BLaER1 (cell line): Measurements from ENCODE around the gene COPRS.
"Not testable (repeated sequence)": the region's sequence is repeated elsewhere in the genome, so short reads cannot be mapped to it uniquely, and the experiment has no call there.

Experiments used
- H3K27ac ChIP-seq: shearing (Covaris generic); formaldehyde crosslinking; 2 replicates; pipeline ENCODE4 v1.8.1; 2022
- H3K27me3 ChIP-seq: shearing (Covaris generic); formaldehyde crosslinking; 2 replicates; pipeline ENCODE4 v1.8.1; 2022
- H3K36me3 ChIP-seq: shearing (Covaris generic); formaldehyde crosslinking; 2 replicates; pipeline ENCODE4 v1.8.1; 2022
- H3K4me1 ChIP-seq: shearing (Covaris generic); formaldehyde crosslinking; 2 replicates; pipeline ENCODE4 v1.8.1; 2022
- H3K4me2 ChIP-seq: shearing (Covaris generic); formaldehyde crosslinking; 2 replicates; pipeline ENCODE4 v1.8.1; 2022
- H3K4me3 ChIP-seq: shearing (Covaris generic); formaldehyde crosslinking; 2 replicates; pipeline ENCODE4 v1.8.1; 2022
- H3K9ac ChIP-seq: shearing (Covaris generic); formaldehyde crosslinking; 2 replicates; pipeline ENCODE4 v1.8.1; 2022
- H3K9me3 ChIP-seq: shearing (Covaris generic); formaldehyde crosslinking; 2 replicates; pipeline ENCODE4 v1.8.1; 2022
- H4K20me1 ChIP-seq: shearing (Covaris generic); formaldehyde crosslinking; 2 replicates; pipeline ENCODE4 v1.8.1; 2022
- Cebpa-rat ChIP-seq: shearing (Covaris generic); IDR thresholded peaks from 2 replicates; pipeline ENCODE4 v1.8.1; 2022

Gene COPRS

DNA sequence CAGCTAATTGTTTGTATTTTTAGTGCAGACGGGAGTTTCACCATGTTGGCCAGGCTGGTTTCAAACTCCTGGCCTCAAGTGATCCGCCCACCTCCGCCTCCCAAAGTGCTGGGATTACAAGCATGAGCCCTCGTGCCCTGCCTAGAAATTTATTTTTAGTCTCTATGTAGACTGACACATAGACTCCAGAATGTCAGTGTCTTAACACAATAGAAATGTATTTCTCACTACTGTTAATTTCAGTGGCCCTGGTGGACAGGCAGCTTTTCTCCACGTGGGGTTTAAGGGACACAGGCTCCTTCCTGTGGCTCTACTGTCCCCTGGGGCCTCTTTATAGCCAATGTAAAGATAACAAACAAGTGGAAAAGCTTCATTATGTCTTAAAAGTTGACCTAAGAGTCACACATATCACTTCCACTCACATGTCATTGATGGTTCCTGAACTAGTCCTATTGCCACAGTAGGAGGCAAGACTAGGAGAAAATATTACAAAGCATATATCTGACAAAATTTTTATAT lies 43.8 kb downstream of the COPRS start:
- no peak for TF ChIP-seq Cebpa-rat
- Histone ChIP-seq H3K36me3 (no peaks in the 10 kb centered on the region), H3K4me3 (no peak overlapping the region), H3K27me3 (no peaks in the 10 kb centered on the region), H4K20me1 (no peaks in the 10 kb centered on the region), H3K9ac (no peak overlapping the region), H3K27ac (no peak overlapping the region), H3K4me2 (no peak overlapping the region), H3K9me3 (no peaks in the 10 kb centered on the region), H3K4me1 (no peaks in the 10 kb centered on the region)

DNA sequence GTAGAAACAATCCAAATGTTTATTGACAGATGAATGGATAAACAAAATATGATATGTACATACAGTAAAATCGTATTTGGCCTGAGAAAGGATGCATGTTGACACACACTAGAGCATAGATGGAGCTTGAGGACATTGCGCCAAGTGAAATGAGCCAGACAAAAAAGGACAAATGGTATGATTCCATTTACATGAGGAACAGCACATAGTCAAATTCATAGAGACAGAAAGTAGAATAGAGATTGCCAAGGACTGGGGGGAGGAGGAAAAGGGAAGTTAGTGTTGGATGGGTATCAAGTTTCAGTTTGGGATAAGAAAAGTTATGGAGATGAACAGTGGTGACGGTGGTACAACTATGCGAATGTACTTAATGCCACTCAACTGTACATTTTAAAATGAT lies 47.9 kb downstream of the COPRS start:
- Histone ChIP-seq H3K4me3 (no peak overlapping the region), H3K9me3 (peaks cover 8% of the 10 kb centered on the region; the same call in 1 of the 2 replicates), H3K27ac (no peak overlapping the region), H3K9ac (no peak overlapping the region), H3K4me1 (peaks cover 6% of the 10 kb centered on the region), H4K20me1 (no peaks in the 10 kb centered on the region), H3K27me3 (no peaks in the 10 kb centered on the region), H3K36me3 (no peaks in the 10 kb centered on the region), H3K4me2 (no peak overlapping the region)
- no peak for TF ChIP-seq Cebpa-rat

DNA sequence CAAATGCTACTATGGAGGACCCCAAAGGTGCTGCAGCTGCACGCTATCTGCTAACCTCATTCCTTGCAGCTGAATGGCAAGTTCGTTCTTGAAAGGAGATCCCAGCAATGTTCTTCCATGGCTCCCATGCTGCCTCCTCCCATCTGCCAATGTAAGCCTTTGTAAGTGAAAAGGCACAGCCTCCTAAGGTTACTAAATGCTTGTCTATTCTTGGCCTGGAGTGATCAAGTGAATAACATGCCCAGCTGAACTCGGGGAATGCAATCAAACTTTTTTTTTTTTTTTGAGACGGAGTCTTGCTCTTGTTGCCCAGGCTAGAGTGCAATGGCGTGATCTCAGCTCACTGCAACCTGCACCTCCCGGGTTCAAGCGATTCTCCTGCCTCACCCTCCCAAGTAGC lies 49.2 kb downstream of the COPRS start:
- H4K20me1 ChIP-seq, H3K4me3 ChIP-seq, H3K9me3 ChIP-seq, H3K36me3 ChIP-seq, H3K9ac ChIP-seq, H3K27ac ChIP-seq, H3K4me2 ChIP-seq, H3K27me3 ChIP-seq: not testable (repeated sequence)
- H3K4me1 ChIP-seq, result peaks cover 15% of the 10 kb centered on the region

DNA sequence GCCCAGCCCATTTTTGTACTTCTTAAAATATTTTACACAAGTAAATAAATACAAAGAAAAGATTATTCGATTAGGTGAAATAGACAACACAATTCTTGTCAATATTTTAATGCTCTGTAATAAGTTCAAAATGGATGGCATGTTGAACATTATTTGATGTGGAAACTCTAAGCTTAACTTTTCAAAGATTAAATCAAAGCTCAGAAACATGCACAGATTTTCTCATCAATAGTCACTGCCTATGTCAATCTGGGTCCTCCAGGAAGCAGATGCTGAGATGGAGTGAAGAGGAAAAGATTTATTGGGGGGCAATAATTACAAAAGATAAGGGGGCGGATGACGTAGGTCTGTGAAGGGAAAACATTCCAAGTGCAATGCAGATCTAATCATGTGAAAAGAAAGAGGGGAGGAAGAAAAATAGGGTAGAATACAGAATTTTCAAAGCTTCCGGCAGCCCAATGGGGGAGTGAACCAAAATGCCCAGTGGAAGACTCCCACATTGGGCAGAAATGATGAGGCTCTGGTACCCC lies 50.5 kb downstream of the COPRS start:
- H3K9me3 ChIP-seq, result peaks cover 8% of the 10 kb centered on the region; the same call in 1 of the 2 replicates
- H3K27me3 ChIP-seq, result no peaks in the 10 kb centered on the region
- no peak overlapping the region for H3K4me3 ChIP-seq
- no peak overlapping the region for H3K27ac ChIP-seq
- no peaks in the 10 kb centered on the region for H3K36me3 ChIP-seq
- H3K4me2 ChIP-seq, result no peak overlapping the region
- TF ChIP-seq Cebpa-rat, result no peak
- no peaks in the 10 kb centered on the region for H4K20me1 ChIP-seq
- H3K9ac ChIP-seq, result no peak overlapping the region
- peaks cover 15% of the 10 kb centered on the region for H3K4me1 ChIP-seq

DNA sequence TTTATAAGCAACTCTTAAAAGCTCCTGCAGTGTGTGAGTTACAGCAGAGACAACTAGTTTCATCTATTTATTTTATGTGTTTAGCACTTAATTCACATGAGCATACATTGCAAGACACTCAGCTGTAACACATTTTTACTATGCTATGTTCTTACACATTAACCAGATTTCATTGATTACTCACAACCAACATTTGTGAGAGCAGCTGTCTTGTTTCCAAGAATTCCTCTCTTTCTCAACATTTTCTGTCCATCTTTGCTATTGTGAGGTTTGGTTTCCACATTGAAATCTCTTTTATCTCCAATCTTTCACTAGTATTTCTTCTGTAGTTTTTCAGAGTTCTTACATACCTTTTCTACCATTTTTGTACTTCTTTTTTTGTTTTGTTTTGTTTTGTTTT lies 51.2 kb downstream of the COPRS start:
- TF ChIP-seq Cebpa-rat, result no peak
- Histone ChIP-seq H3K27me3 (no peaks in the 10 kb centered on the region), H3K36me3 (no peaks in the 10 kb centered on the region), H4K20me1 (no peaks in the 10 kb centered on the region), H3K27ac (no peak overlapping the region), H3K4me1 (peaks cover 15% of the 10 kb centered on the region), H3K9me3 (peaks cover 8% of the 10 kb centered on the region; the same call in 1 of the 2 replicates), H3K4me3 (no peak overlapping the region), H3K4me2 (no peak overlapping the region), H3K9ac (no peak overlapping the region)

DNA sequence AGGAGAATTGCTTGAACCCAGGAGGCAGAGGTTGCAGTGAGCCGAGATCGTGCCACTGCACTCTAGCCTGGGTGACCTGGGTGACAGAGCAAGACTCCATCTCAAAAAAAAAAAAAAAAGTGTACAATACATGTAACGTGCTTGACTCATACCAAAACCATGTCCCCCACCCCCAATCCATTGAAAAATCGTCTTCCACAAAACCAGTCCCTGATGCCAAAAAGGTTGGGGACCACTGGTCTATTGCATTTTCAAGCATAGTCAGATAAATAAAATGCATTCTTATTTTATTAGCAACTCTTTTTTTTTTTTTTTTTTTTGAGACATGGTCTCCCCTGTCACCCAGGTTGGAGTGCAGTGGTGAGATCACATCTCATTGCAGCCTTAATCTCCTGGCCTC lies 52.1 kb downstream of the COPRS start:
- no peaks in the 10 kb centered on the region for H3K36me3 ChIP-seq
- peaks cover 15% of the 10 kb centered on the region for H3K4me1 ChIP-seq
- no peak for TF ChIP-seq Cebpa-rat
- 0 out of 2 replicates have a peak overlapping the region, but pooled peaks have one; percentile 51 for H3K4me2 ChIP-seq
- no peaks in the 10 kb centered on the region for H4K20me1 ChIP-seq
- H3K9ac ChIP-seq, result no peak overlapping the region
- H3K27me3 ChIP-seq, result no peaks in the 10 kb centered on the region
- H3K9me3 ChIP-seq, result peaks cover 8% of the 10 kb centered on the region; the same call in 1 of the 2 replicates
- no peak overlapping the region for H3K27ac ChIP-seq
- no peak overlapping the region for H3K4me3 ChIP-seq

DNA sequence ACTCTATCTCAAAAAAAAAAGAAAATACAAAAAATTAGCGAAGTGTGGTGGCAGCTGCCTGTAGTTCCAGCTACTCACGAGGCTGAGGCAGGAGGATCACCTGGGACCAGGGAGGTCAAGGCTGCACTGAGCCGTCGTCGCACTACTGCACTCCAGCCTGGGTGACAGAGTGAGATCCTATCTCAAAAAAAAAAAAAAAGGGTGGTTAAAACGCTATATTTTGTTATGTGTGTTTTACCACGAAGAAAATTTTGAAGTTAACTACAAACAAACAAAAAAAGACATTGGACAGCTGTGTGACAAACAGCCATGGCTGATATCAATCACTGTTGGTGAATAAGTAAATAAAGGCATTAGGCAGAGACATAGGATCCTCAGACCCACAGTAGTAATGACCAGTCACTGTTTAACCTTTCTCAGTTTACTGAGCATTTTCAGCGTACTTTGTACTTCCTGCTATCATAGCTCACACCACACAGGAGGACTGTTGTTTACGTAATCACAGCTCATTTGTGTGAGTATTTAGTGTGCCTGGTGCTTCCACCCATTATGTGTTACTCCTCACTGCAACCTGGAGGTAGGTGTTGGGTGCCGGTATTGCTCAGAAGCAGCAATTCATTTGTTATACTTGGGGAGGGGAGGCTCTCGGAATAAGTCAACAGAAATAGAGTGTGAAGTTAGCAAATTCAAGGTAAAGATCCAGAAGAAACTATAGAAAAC lies 55.4 kb downstream of the COPRS start:
- Histone ChIP-seq H3K9ac (no peak overlapping the region), H3K4me1 (peaks cover 15% of the 10 kb centered on the region), H3K27me3 (no peaks in the 10 kb centered on the region), H3K4me3 (no peak overlapping the region), H3K4me2 (no peak overlapping the region), H3K36me3 (no peaks in the 10 kb centered on the region), H3K27ac (no peak overlapping the region), H4K20me1 (no peaks in the 10 kb centered on the region), H3K9me3 (no peaks in the 10 kb centered on the region)
- TF ChIP-seq Cebpa-rat, result no peak

DNA sequence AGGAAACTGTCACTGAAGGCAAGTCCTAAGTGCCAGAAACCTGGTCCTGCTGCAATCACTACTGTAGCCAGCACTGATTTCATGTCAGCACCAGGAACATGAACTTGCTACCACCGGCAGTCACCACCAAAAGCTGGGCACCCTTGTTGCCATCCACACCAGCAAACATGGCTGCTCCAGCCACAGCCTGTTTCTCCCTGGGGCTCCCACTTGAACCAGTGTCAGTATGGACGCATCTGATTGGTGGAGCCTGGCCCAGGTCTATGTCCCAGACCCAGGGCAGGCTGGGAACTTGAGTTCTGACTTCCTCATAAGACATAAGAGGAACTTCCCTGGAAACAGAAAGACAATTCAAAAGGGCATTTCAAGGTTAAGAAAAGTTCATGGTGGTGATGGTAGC lies 56.5 kb downstream of the COPRS start:
- Histone ChIP-seq H4K20me1 (no peaks in the 10 kb centered on the region), H3K27me3 (no peaks in the 10 kb centered on the region), H3K9me3 (no peaks in the 10 kb centered on the region), H3K9ac (no peak overlapping the region), H3K27ac (no peak overlapping the region), H3K4me3 (no peak overlapping the region), H3K4me1 (peaks cover 15% of the 10 kb centered on the region), H3K4me2 (no peak overlapping the region), H3K36me3 (no peaks in the 10 kb centered on the region)
- no peak for TF ChIP-seq Cebpa-rat
